ENCODE results near the gene COL4A2. TPM values are rescaled to one million over a fixed set of nuclear protein-coding genes. Genes with fewer than 3 reads are reported as not detected.

COL4A2 gene
- total RNA-seq, 2 experiments from 2014 or later, result not detected

DNA sequence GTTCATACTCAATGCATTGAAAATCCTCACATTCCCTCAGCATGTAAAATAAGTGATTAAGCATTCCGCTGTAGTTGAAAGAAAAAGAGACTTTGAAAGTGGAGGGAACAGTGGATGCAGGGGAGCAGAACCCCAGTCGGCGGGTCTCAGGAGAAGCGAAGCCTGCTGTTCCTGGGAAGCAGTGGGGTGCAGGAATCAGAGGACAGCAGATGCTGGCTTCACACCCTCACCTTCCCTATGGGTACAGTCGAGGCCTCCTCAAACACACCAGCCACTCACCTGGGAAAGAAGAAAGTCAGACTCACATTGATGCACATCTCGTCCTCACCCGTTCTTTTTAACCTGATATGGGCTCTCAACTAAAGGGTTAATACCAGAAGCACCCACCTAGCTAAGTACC lies 38.2 kb downstream of the COL4A2 start:
- ATAC-seq (no peak), DNase-seq (no peak)
- no peaks in the 10 kb centered on the region for H3K9me3 Mint-ChIP-seq (ENCODE audit: low read depth)
- peaks cover 1% of the 10 kb centered on the region for H3K36me3 Mint-ChIP-seq
- peaks cover 23% of the 10 kb centered on the region for H3K27me3 Mint-ChIP-seq
- H3K4me1 Mint-ChIP-seq, result peaks cover 16% of the 10 kb centered on the region
- CTCF ChIA-PET, result no interaction called here
- H3K4me3 Mint-ChIP-seq, result no peak overlapping the region
- no peak overlapping the region for H3K27ac Mint-ChIP-seq

DNA sequence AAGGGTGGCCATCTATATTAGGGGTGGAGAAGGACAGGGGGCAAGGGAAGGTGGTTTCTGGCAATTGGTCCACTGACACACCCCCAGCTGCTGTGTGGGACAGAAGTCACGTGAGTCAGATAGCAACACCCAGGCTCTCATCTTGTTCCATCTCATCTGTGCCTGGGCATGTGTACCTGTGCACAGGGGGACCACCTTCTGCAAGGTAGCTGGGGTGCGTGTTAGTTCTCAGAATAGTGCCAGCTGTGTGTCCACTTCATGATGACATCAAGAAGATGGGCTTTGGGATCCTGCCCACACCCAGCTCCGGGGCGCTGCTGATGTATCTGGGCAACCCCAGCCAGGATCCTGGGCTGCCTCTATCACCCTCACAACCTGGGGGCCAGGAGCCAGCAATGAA lies 38.6 kb downstream of the COL4A2 start:
- Mint-ChIP-seq H3K4me1 (peaks cover 12% of the 10 kb centered on the region), H3K27ac (no peak overlapping the region), H3K9me3 (ENCODE audit: low read depth) (no peaks in the 10 kb centered on the region), H3K36me3 (peaks cover 1% of the 10 kb centered on the region), H3K4me3 (no peak overlapping the region), H3K27me3 (peaks cover 20% of the 10 kb centered on the region)
- DNase-seq (no peak), ATAC-seq (no peak)
- CTCF ChIA-PET, result no interaction called here

DNA sequence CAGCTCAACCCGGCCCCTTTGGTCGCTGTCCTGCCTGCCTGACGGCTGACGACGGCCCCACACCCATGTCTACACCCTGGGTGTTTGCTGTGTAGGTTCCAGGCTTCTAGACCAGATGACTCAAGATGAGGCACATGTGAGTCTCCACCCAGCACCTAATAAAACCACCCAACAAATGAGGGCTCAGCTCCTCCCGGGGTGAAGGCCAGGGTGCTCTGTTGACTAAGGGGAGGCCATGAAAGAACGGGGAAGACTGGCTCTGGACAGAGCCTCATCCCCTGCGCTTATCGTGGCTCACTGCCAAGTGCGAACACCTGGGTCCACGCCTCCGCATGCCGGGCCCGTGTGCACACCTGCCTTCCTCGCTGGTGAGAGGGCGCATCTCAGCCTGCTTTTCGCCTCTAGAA lies 39.6 kb downstream of the COL4A2 start:
- H3K36me3 Mint-ChIP-seq, result no peaks in the 10 kb centered on the region
- peaks cover 12% of the 10 kb centered on the region for H3K27me3 Mint-ChIP-seq
- no peaks in the 10 kb centered on the region for H3K9me3 Mint-ChIP-seq (ENCODE audit: low read depth)
- no peak overlapping the region for H3K27ac Mint-ChIP-seq
- no peak for DNase-seq
- H3K4me3 Mint-ChIP-seq, result no peak overlapping the region
- H3K4me1 Mint-ChIP-seq, result peaks cover 2% of the 10 kb centered on the region
- no peak for ATAC-seq
- CTCF ChIA-PET, result no interaction called here

DNA sequence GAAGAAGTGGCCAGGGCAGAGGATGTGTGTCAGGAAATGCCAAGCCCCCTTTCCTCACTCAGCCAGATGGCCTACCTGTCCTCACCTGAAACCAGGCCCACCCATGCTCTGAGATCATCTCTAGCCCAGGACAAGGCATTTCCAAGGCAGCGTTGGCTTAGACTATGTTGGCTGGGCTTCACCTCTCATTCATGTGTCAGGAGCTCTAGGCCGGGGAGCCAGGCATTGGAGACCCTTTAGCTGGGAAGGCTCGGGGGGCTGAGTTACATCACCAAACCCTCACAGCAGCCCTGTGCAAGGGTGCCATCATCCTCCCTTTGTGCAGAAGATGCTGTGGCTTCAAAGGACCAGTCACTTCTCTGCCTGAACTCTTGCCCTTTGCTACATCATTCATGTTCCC lies 40.0 kb downstream of the COL4A2 start:
- Mint-ChIP-seq H3K27ac (no peak overlapping the region), H3K4me3 (no peak overlapping the region)
- ATAC-seq, result no peak

DNA sequence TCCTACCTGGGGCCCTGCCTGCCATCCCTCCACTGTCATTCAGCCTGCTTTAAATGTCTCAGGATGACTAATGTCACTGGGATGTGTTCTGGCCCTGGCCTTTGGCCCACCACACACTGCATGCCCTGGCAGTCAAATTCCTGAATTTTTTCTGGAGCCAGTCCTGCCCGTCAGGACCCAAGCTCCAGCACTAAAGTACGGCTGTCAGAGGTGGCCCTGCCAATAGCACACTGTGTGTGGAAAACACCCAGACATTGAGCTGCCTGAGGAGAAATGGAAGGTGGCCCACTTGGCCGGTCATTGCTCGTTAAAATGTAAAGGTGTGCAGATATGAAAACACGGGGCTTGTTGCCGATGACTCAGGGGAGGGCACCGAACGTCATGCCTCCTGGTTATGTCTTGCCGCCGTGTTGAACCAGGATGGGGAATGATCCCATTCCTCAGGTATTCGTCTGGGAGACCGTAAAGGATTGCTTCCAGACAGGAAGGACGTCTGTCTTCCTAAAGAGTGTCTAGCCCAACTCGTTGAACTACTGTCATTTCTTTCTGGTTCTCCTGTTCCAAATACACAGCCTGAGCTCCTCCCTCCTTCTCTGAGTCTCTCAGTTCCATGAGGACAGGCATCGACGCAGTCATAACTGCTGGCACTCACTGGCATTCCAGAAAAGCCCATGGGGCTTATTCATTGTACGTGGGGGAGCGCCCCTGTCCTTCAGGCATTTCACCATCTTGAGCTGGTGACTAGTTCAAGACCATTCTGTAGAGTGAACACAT lies 40.6 kb downstream of the COL4A2 start:
- no peaks in the 10 kb centered on the region for H3K9me3 Mint-ChIP-seq (ENCODE audit: low read depth)
- CTCF ChIA-PET, result no interaction called here
- DNase-seq (no peak), ATAC-seq (no peak)
- no peaks in the 10 kb centered on the region for H3K36me3 Mint-ChIP-seq
- no peak overlapping the region for H3K4me3 Mint-ChIP-seq
- peaks cover 6% of the 10 kb centered on the region for H3K27me3 Mint-ChIP-seq
- H3K27ac Mint-ChIP-seq, result no peak overlapping the region
- no peaks in the 10 kb centered on the region for H3K4me1 Mint-ChIP-seq

More for the DNA sequence above, 40.0 kb downstream of the COL4A2 start:
- no peaks in the 10 kb centered on the region for H3K36me3 Mint-ChIP-seq
- H3K4me1 Mint-ChIP-seq, result no peaks in the 10 kb centered on the region
- no peaks in the 10 kb centered on the region for H3K9me3 Mint-ChIP-seq (ENCODE audit: low read depth)
- CTCF ChIA-PET, result no interaction called here
- no peak for DNase-seq
- peaks cover 9% of the 10 kb centered on the region for H3K27me3 Mint-ChIP-seq

DNA sequence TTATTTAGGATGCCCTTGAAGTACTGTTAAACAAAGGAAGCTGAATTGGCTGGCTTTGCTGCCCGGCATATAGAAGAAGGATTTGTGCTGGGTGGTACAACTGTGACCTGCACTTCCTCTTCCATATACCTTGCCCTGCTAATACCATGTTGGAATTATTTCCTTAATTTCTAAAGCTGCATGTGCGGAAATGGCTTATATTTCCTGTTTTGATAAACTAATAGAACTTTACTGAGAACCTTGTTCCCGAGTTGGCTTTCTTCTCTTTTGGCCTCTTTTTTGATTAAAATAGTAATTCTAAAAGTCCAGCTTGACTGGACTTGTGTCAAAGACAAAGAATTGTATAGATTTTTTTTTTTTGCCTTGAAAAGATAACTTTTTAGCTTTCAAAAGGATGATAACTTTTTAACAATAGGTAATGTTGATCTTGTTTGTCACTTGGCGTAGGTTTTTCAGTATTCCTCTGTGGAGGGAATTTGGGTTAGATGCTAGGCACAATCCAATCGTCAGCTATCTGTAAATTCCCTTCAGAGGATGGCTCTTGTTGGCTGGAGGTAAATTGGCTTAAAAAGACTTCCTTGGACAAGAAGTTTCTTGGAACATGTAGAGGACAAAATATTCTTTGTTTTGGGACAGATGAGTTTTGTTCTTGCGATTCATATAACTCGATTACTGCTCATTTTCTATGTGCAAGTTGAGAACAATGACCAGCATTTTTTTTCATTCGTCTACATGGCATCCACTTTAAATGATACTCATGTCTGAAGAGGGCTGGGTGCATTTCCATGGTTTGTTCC lies 41.4 kb downstream of the COL4A2 start:
- CTCF ChIA-PET, result no interaction called here
- Mint-ChIP-seq H3K27ac (no peak overlapping the region), H3K27me3 (peaks cover 2% of the 10 kb centered on the region), H3K9me3 (ENCODE audit: low read depth) (no peaks in the 10 kb centered on the region), H3K4me3 (no peak overlapping the region), H3K4me1 (no peaks in the 10 kb centered on the region), H3K36me3 (no peaks in the 10 kb centered on the region)
- ATAC-seq (no peak), DNase-seq (no peak)

DNA sequence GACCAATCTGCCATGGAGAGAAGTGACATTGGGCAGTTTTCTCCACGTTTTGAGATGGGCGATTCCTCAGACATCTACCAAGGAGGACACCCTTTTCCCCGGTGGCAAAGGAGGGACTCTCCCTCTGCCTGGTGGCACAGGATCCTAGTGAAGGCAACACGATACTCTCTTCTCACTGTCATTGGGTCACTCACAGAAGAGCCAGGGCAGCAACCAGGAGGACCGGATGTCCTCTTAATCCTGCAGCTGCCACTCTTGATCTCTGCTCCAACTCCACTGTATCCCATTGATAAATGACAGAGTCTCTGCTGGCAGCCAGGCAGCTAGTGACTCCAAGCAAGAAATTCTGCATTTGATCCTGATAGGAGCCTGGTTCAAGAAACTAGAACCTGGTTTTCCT lies 42.2 kb downstream of the COL4A2 start:
- Mint-ChIP-seq H3K4me1 (no peaks in the 10 kb centered on the region), H3K9me3 (ENCODE audit: low read depth) (no peaks in the 10 kb centered on the region), H3K36me3 (no peaks in the 10 kb centered on the region), H3K27ac (no peak overlapping the region), H3K27me3 (peaks cover 2% of the 10 kb centered on the region), H3K4me3 (no peak overlapping the region)
- DNase-seq (no peak), ATAC-seq (no peak)
- CTCF ChIA-PET, result no interaction called here

DNA sequence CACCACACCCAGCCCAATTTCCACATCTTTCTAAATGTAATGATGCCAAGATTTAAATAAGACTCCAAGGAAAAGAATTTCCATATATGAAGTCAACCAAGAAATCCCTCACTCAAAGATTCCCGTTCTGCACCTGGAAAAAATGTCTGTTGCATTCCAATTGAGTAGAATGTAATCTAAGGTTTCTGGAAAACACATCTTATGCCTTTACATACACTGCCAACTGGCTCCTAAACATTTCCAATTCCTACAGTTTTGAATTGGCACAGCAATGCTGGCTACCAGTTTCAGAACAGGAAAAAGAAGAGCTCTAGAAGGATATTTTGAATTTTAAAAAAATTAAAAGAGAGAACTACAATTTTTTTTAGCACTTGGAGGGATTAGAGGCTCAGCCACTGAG lies 43.0 kb downstream of the COL4A2 start:
- ATAC-seq, result no peak
- CTCF ChIA-PET, result no interaction called here
- H3K4me1 Mint-ChIP-seq, result no peaks in the 10 kb centered on the region

DNA sequence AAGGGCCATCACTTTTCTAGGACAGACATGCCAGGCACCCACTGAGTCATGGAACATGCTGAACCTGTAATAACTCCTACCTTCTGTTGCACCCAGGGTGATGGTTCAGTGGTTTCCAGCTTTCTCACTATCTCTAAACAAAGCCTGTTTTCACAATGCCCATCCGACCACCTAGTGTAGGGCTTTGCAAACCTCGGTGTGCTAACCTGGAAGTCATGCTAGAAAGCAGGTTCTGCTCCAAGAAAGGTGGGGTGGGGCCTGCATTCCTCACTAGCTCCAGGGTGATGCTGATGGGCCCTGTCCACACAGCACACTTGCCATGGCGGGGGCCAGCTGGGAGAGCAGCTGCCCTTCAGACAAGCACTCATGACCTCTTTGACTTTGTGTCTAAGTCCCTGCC lies 43.4 kb downstream of the COL4A2 start:
- H3K36me3 Mint-ChIP-seq, result no peaks in the 10 kb centered on the region

More for the DNA sequence above, 43.0 kb downstream of the COL4A2 start:
- Mint-ChIP-seq H3K36me3 (no peaks in the 10 kb centered on the region), H3K27me3 (peaks cover 2% of the 10 kb centered on the region), H3K9me3 (ENCODE audit: low read depth) (no peaks in the 10 kb centered on the region), H3K4me3 (no peak overlapping the region), H3K27ac (no peak overlapping the region)
- no peak for DNase-seq

DNA sequence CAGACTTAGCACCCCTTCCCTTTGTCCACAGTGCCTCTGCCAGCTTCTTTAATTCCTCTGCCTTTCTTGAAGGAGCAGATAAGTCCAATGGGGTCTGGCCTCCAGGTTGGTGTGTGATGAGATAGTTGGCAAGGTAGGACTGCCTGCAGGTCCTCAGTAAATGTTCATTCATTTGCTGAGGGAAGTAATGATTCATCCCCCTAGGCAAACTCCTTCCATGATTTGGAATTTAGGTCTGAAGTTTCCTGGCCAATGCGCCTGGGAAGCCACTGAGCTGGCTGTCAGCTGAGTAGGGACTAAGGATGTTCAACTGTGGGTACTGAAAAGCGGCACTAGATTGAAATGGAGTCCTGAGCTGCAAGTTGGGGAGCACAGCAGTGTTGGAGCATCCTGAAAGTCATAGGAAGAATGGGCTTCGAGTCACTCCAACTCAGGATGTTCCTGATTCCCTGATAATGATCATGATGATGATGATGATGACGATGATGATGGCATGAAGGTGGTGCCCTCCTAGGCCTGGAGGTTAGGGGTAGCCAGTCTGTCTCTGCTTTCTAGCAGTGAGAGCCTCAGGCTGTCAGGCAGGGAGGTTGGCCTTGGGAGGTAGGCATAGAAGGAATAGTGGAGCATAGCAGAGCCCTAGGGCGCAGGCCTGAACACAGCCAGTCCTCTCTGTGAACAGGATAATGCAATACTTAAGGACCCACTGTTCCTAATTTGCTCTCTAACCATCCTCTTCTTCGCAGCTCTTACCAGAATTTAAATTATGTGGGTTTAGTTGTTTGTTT lies 44.7 kb downstream of the COL4A2 start:
- H3K36me3 Mint-ChIP-seq, result no peaks in the 10 kb centered on the region
- DNase-seq (no peak), ATAC-seq (no peak)
- CTCF ChIA-PET, result no interaction called here
- H3K4me1 Mint-ChIP-seq, result no peaks in the 10 kb centered on the region
- no peak overlapping the region for H3K4me3 Mint-ChIP-seq
- no peak overlapping the region for H3K27ac Mint-ChIP-seq
- peaks cover 2% of the 10 kb centered on the region for H3K27me3 Mint-ChIP-seq
- no peaks in the 10 kb centered on the region for H3K9me3 Mint-ChIP-seq (ENCODE audit: low read depth)

More for the DNA sequence above, 43.4 kb downstream of the COL4A2 start:
- Mint-ChIP-seq H3K27ac (no peak overlapping the region), H3K9me3 (ENCODE audit: low read depth) (no peaks in the 10 kb centered on the region), H3K4me3 (no peak overlapping the region), H3K27me3 (peaks cover 2% of the 10 kb centered on the region), H3K4me1 (no peaks in the 10 kb centered on the region)
- no peak for ATAC-seq
- no peak for DNase-seq
- CTCF ChIA-PET, result no interaction called here

DNA sequence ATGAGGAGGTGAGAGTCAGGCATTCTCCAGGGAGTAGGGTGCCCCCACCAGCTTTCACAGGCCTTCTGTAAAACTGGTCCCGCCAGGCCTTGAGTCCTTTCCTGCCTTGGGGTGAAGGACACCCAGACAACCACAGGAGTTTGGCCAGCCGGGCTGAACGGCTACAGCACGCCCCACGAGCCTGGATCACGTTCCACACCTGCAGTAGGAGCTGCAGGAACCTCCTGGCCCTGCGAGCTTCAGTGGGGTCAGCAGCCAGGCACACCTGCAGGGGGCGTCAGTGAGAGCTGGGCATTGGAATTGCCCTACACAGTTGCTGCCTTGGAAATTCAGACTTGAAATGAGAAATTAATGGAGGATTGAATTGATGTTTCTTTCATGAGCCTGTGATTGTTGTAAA lies 45.7 kb downstream of the COL4A2 start:
- Mint-ChIP-seq H3K27me3 (peaks cover 2% of the 10 kb centered on the region), H3K4me1 (no peaks in the 10 kb centered on the region), H3K4me3 (no peak overlapping the region), H3K36me3 (no peaks in the 10 kb centered on the region), H3K27ac (no peak overlapping the region), H3K9me3 (ENCODE audit: low read depth) (no peaks in the 10 kb centered on the region)
- CTCF ChIA-PET, result no interaction called here
- DNase-seq (no peak), ATAC-seq (no peak)

DNA sequence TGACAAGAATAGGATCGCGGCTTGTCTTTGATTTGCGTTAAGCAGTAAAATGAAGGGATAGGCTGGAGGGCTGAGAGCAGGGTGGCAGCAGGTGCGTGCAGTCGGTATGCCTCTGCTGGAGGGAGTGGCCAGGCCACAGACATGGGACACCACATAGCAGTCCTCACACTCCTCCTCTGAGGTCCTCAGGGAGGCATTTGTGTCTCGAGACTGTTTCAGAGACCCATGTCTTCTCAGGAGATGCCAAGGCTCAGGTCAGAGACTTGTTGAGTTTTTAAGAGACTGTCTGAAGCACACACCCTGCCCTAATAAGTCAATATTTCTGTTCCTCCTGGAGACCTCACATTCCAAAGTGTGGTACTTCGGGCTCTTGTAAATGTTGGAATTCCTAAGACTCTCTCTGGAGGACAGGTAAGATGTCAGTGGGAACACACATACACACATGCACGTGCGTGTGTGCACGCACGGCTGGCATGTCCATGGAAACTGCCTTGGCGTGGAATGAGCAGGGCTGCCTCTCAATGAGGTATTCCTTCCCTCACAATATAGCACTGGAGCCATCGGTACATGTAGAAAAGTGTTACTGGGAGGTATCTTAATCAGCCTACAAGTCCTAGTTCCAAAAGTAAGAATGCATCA lies 46.4 kb downstream of the COL4A2 start:
- ATAC-seq, result no peak
- CTCF ChIA-PET, result no interaction called here
- H3K36me3 Mint-ChIP-seq, result no peaks in the 10 kb centered on the region

DNA sequence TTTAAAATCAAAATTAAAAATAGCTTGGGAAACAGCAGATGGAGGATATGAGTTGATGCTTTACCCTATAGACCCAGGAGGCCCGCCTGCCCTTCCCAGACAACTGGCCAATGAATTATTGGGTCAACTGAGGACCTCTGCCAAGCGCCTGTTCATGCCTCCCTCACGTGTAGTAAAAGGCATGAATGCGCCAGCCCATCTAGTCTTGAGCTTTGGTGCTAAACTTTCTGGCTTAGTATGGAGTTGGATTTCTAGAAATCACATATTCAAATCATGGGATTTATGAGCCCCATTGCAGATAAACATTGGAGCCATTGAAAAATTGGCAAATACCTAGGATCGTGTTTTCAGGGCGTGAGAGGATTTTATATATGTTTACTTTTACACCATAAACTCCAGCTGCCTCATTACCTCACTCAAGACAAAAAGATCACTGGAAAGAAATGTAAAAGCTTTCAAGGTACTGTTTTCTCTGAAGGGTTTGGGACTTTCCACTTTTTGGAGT lies 47.1 kb downstream of the COL4A2 start:
- no peak overlapping the region for H3K27ac Mint-ChIP-seq
- DNase-seq, result no peak
- CTCF ChIA-PET, result no interaction called here

More for the DNA sequence above, 46.4 kb downstream of the COL4A2 start:
- no peak for DNase-seq
- no peaks in the 10 kb centered on the region for H3K9me3 Mint-ChIP-seq (ENCODE audit: low read depth)
- peaks cover 2% of the 10 kb centered on the region for H3K27me3 Mint-ChIP-seq
- H3K4me1 Mint-ChIP-seq, result no peaks in the 10 kb centered on the region
- no peak overlapping the region for H3K4me3 Mint-ChIP-seq
- H3K27ac Mint-ChIP-seq, result no peak overlapping the region

More for the DNA sequence above, 47.1 kb downstream of the COL4A2 start:
- H3K27me3 Mint-ChIP-seq, result peaks cover 2% of the 10 kb centered on the region
- H3K4me3 Mint-ChIP-seq, result no peak overlapping the region
- H3K36me3 Mint-ChIP-seq, result no peaks in the 10 kb centered on the region
- H3K9me3 Mint-ChIP-seq (ENCODE audit: low read depth), result no peaks in the 10 kb centered on the region
- ATAC-seq, result no peak
- no peaks in the 10 kb centered on the region for H3K4me1 Mint-ChIP-seq

Measured in activated CD8-positive, alpha-beta memory T cell treated with anti-CD3 and anti-CD28 coated beads, Interleukin-2, amount 10 ng/mL, durations not matched to agents 7 days and 5 days (primary cell).